H1 (cell line): ENCODE data around the gene ATF3. TPM values are rescaled to one million over a fixed set of nuclear protein-coding genes. Genes with fewer than 3 reads are reported as not detected.

Experiments
- CTCF ChIA-PET: fragments of 300-600 bp; sonication (Branson Sonifier 250); formaldehyde crosslinking; loops from one replicate; lab custom pipeline; 2021; ENCODE audit not compliant: partially characterized antibody; lab: Charles Lee
- POLR2A ChIA-PET: fragments of 300-600 bp; sonication (Branson Sonifier 250); formaldehyde crosslinking; loops from one replicate; lab custom pipeline; 2021; ENCODE audit warnings: inconsistent platforms; ENCODE audit not compliant: partially characterized antibody; lab: Charles Lee
- DNase-seq, 2 experiments: peaks; one replicate each; pipeline versions ENCODE4 v3.0.0 to v3.0.0-alpha.2; 2010 to 2022; ENCODE audit warnings: low spot score in 2 of 2, low read depth in 1 of 2, mixed read lengths in 1 of 2
- FAIRE-seq: peaks from 2 replicates; lab custom pipeline; 2011; peaks lifted over from hg19 to GRCh38; lab: Jason Lieb, UNC
- H2AFZ ChIP-seq: 2 replicates; pipeline ENCODE4 v1.8.1; 2012; ENCODE audit warnings: low read length, inconsistent platforms
- H2AK5ac ChIP-seq: 2 replicates; pipeline ENCODE4 v1.6.1; 2013; ENCODE audit warnings: low read depth, low read length
- H2BK120ac ChIP-seq: replicated peaks from 2 replicates; pipeline ENCODE3; 2013; ENCODE audit warnings: low read depth, low read length, inconsistent platforms
- H2BK12ac ChIP-seq: 2 replicates; pipeline ENCODE4 v1.6.1; 2013; ENCODE audit warnings: low read depth, low read length
- H2BK15ac ChIP-seq: 2 replicates; pipeline ENCODE4 v1.6.1; 2013; ENCODE audit warnings: low read length
- H2BK20ac ChIP-seq: 2 replicates; pipeline ENCODE4 v1.6.1; 2013; ENCODE audit warnings: low read length
- H2BK5ac ChIP-seq: 2 replicates; pipeline ENCODE4 v1.6.1; 2013; ENCODE audit warnings: low read depth, low read length
- H3K14ac ChIP-seq: 2 replicates; pipeline ENCODE4 v1.6.1; 2013; ENCODE audit warnings: inconsistent platforms; ENCODE audit not compliant: insufficient read length
- H3K18ac ChIP-seq: 2 replicates; pipeline ENCODE4 v1.6.1; 2013; ENCODE audit warnings: low read length; ENCODE audit errors: extremely low read depth
- H3K23ac ChIP-seq: 2 replicates; pipeline ENCODE4 v1.6.1; 2013; ENCODE audit warnings: inconsistent platforms; ENCODE audit not compliant: insufficient read length
- H3K23me2 ChIP-seq: 2 replicates; pipeline ENCODE4 v1.6.1; 2013; ENCODE audit warnings: low read depth, low read length
- H3K27ac ChIP-seq: 2 replicates; pipeline ENCODE4 v1.6.1; 2011; ENCODE audit warnings: low read depth, low read length, inconsistent platforms
- H3K27me3 ChIP-seq, 4 experiments: replicated peaks in 1 of 4; 1 replicate in 1 of 4; 2 replicates in 3 of 4; pipeline versions ENCODE4 v1.6.1 to v1.8.1; 2011 to 2013; ENCODE audit warnings: low read length in 3 of 4, mild to moderate bottlenecking in 3 of 4, inconsistent platforms in 2 of 4, mixed read lengths in 2 of 4, moderate library complexity in 1 of 4; ENCODE audit not compliant: control insufficient read depth in 3 of 4, insufficient read depth in 3 of 4; ENCODE audit errors: extremely low read depth in 1 of 4
- H3K36me3 ChIP-seq, 4 experiments: 2 replicates each; pipeline versions ENCODE4 v1.6.1 to v1.8.1; 2011 to 2013; ENCODE audit warnings: mild to moderate bottlenecking in 4 of 4, low read length in 3 of 4, moderate library complexity in 2 of 4, control low read depth in 1 of 4, inconsistent platforms in 1 of 4; ENCODE audit not compliant: insufficient read depth in 4 of 4, control insufficient read depth in 2 of 4
- H3K4ac ChIP-seq: replicated peaks from 2 replicates; pipeline ENCODE3; 2013; ENCODE audit warnings: low read length, low read depth, mixed read lengths, inconsistent platforms; ENCODE audit not compliant: insufficient read length
- H3K4me1 ChIP-seq, 4 experiments: replicated peaks in 1 of 4; 1 replicate in 1 of 4; 2 replicates in 3 of 4; pipeline versions ENCODE4 v1.6.1 to v1.8.1; 2011 to 2013; ENCODE audit warnings: low read length in 3 of 4, inconsistent platforms in 2 of 4, mixed read lengths in 1 of 4; ENCODE audit not compliant: insufficient read depth in 4 of 4, control insufficient read depth in 3 of 4
- H3K4me2 ChIP-seq, 2 experiments: 2 replicates each; pipeline versions ENCODE4 v1.6.1 to v1.8.1; 2011 to 2013; ENCODE audit warnings: low read depth in 2 of 2, low read length in 2 of 2, control low read depth in 1 of 2, inconsistent platforms in 1 of 2, mild to moderate bottlenecking in 1 of 2; ENCODE audit not compliant: insufficient read depth in 1 of 2
- H3K4me3 ChIP-seq, 4 experiments: fragments of 200-600, 300-600 bp in 1 of 4; sonication (generic), shearing (Covaris generic), sonication (Bioruptor Twin) in 1 of 4; 2 replicates each; pipeline versions ENCODE4 v1.5.1 to v1.8.1; 2011 to 2016; ENCODE audit warnings: low read length in 4 of 4, low read depth in 3 of 4, control low read depth in 2 of 4, inconsistent platforms in 2 of 4, mild to moderate bottlenecking in 2 of 4, mixed read lengths in 1 of 4, moderate library complexity in 1 of 4; ENCODE audit not compliant: insufficient read depth in 2 of 4; ENCODE audit errors: extremely low read depth in 1 of 4
- H3K56ac ChIP-seq: replicated peaks from 2 replicates; pipeline ENCODE3; 2013; ENCODE audit warnings: low read depth, mild to moderate bottlenecking, mixed read lengths, low read length, inconsistent platforms; ENCODE audit not compliant: insufficient read length
- H3K79me1 ChIP-seq: 2 replicates; pipeline ENCODE4 v1.6.1; 2013; ENCODE audit warnings: low read depth, low read length, control low read depth
- H3K79me2 ChIP-seq, 2 experiments: 2 replicates each; pipeline versions ENCODE4 v1.6.1 to v1.8.1; 2012 to 2013; ENCODE audit warnings: low read length in 2 of 2, mild to moderate bottlenecking in 2 of 2, inconsistent platforms in 1 of 2; ENCODE audit not compliant: insufficient read depth in 2 of 2, control insufficient read depth in 1 of 2
- H3K9ac ChIP-seq, 4 experiments: replicated peaks in 1 of 4; 1 replicate in 1 of 4; 2 replicates in 3 of 4; pipeline versions ENCODE4 v1.6.1 to v1.8.1; 2011 to 2013; ENCODE audit warnings: low read depth in 3 of 4, low read length in 3 of 4, control low read depth in 2 of 4, mild to moderate bottlenecking in 2 of 4, moderate library complexity in 2 of 4, inconsistent platforms in 1 of 4; ENCODE audit errors: extremely low read depth in 1 of 4
- H3K9me3 ChIP-seq, 2 experiments: 2 replicates each; pipeline versions ENCODE4 v1.6.1 to v1.8.1; 2012 to 2013; ENCODE audit warnings: mild to moderate bottlenecking in 2 of 2, moderate library complexity in 2 of 2, control low read depth in 1 of 2, inconsistent platforms in 1 of 2, low read depth in 1 of 2, low read length in 1 of 2, mixed read lengths in 1 of 2; ENCODE audit not compliant: insufficient read depth in 2 of 2
- H4K20me1 ChIP-seq, 2 experiments: replicated peaks in 1 of 2; 2 replicates each; pipeline versions ENCODE3 to v1.8.1; 2011 to 2013; ENCODE audit warnings: inconsistent platforms in 2 of 2, low read length in 2 of 2, mild to moderate bottlenecking in 1 of 2; ENCODE audit not compliant: insufficient read depth in 2 of 2, control insufficient read depth in 1 of 2
- H4K5ac ChIP-seq: 2 replicates; pipeline ENCODE4 v1.6.1; 2013; ENCODE audit warnings: low read length, low read depth, mixed read lengths, inconsistent platforms; ENCODE audit not compliant: insufficient read length
- H4K8ac ChIP-seq: 2 replicates; pipeline ENCODE4 v1.8.0; 2013; ENCODE audit warnings: mild to moderate bottlenecking, moderate library complexity, low read length, inconsistent platforms; ENCODE audit not compliant: insufficient read depth; ENCODE audit errors: extremely low read depth
- H4K91ac ChIP-seq: replicated peaks from 2 replicates; pipeline ENCODE3; 2013; ENCODE audit warnings: low read length, mixed read lengths, inconsistent platforms; ENCODE audit not compliant: insufficient read length
- ASH2L ChIP-seq: fragments of 200-600, 300-600 bp; sonication (generic); IDR thresholded peaks from one replicate; pipeline ENCODE4 v1.7.1; 2017; ENCODE audit warnings: low read length
- BACH1 ChIP-seq: IDR thresholded peaks from 2 replicates; pipeline ENCODE4 v1.6.1; 2012; ENCODE audit warnings: low read length, improper control_type of control experiment
- GABPA ChIP-seq: IDR thresholded peaks from 2 replicates; pipeline ENCODE4 v1.6.1; 2011; ENCODE audit warnings: mild to moderate bottlenecking, low read length, moderate library complexity, borderline replicate concordance; ENCODE audit not compliant: insufficient read depth
- JUN ChIP-seq: IDR thresholded peaks from 2 replicates; pipeline ENCODE4 v1.6.1; 2011; ENCODE audit warnings: low read depth, mild to moderate bottlenecking, improper control_type of control experiment, low read length
- JUND ChIP-seq: IDR thresholded peaks from 2 replicates; pipeline ENCODE4 v1.6.1; 2011; ENCODE audit warnings: mild to moderate bottlenecking, improper control_type of control experiment, low read length
- SAP30 ChIP-seq: fragments of 300-600 bp; sonication (generic); IDR thresholded peaks from 2 replicates; pipeline ENCODE4 v1.7.1; 2012; ENCODE audit warnings: low read length, moderate library complexity, mild to moderate bottlenecking, inconsistent platforms; ENCODE audit not compliant: insufficient read depth, insufficient replicate concordance
- WGBS, 2 experiments: shearing (Covaris generic) in 1 of 2; methylation state at CpG; one replicate each; pipeline versions ENCODE4 v1.1.6 to v1.1.7; 2013 to 2015; ENCODE audit warnings: low lambda C conversion rate in 2 of 2, mixed read lengths in 2 of 2, inconsistent platforms in 1 of 2, low coverage in 1 of 2, missing lambda C conversion rate in 1 of 2; ENCODE audit not compliant: insufficient replicate concordance in 2 of 2, insufficient coverage in 1 of 2, insufficient read length in 1 of 2; ENCODE audit errors: extremely low coverage in 1 of 2, missing lambda C conversion rate in 1 of 2; 5-methylcytosine and 5-hydroxymethylcytosine counted together
- polyA plus RNA-seq, 7 experiments: library from polyadenylated mRNA; depleted of rRNA in 3 of 7; stranded (reverse) in 5 of 7; unstranded in 2 of 7; fragments of >200 nt in 5 of 7; fragments of 200-250 nt in 2 of 7; gene quantifications; 1 replicate in 5 of 7; 2 replicates in 1 of 7; 4 replicates in 1 of 7; pipeline versions ENCODE4 v1.2.1 to v1.2.3, GENCODE V29; 2011 to 2013; ENCODE audit warnings: missing spikeins in 2 of 7, mixed read lengths in 2 of 7
- total RNA-seq: library from RNA; stranded (reverse); fragmentation: NEBNext Ultra II Directional; extraction: Animal tissue kit (Norgen Biotek cat#: 25700); gene quantifications from 2 replicates; pipeline ENCODE4 v1.2.1, GENCODE V29; 2021

The ATF3 gene
- total and polyA plus RNA-seq, 2 of the 8 experiments (the other 6 are each of a cell fraction or from before 2014, with no cell fraction given) = 12.2 to 27.7 TPM

GRCh38 chr1:212565571-212566305 is 42.8 kb upstream of the ATF3 start:
- no peak overlapping the region for H2BK12ac ChIP-seq
- DNase-seq (no peak), FAIRE-seq (no peak)
- H3K56ac ChIP-seq = no peak overlapping the region
- H3K4me1 ChIP-seq = peaks cover 0 to 5% (median 0%) of the 10 kb centered on the region in 4 experiments; a peak in 1 of 7 replicates
- H2AK5ac ChIP-seq = no peak overlapping the region
- no peaks in the 10 kb centered on the region for H3K9me3 ChIP-seq
- H3K14ac ChIP-seq = no peak overlapping the region
- H4K5ac ChIP-seq = no peak overlapping the region
- H4K8ac ChIP-seq = no peak overlapping the region
- no peak overlapping the region for H3K23ac ChIP-seq
- no peak overlapping the region for H4K91ac ChIP-seq
- no peak overlapping the region for H3K27ac ChIP-seq
- H3K4me2 ChIP-seq = no peak overlapping the region
- H3K4ac ChIP-seq = no peak overlapping the region
- H3K79me1 ChIP-seq = no peaks in the 10 kb centered on the region
- TF ChIP-seq GABPA (no peak), JUN (no peak), JUND (no peak), SAP30 (no peak), ASH2L (no peak), BACH1 (no peak)
- H2AFZ ChIP-seq = no peak overlapping the region
- H2BK15ac ChIP-seq = no peak overlapping the region
- no peaks in the 10 kb centered on the region for H3K23me2 ChIP-seq
- no peaks in the 10 kb centered on the region for H3K27me3 ChIP-seq
- ChIA-PET CTCF (interaction anchor here (0.6 to 1.1 kb wide), 3 partner anchors 24 to 108 kb away, joined by 3 to 4 read pairs (median 4); no protein-coding TSS in a partner anchor), POLR2A (interaction anchor here (0.6 to 3.6 kb wide), 2 partner anchors 43 to 424 kb away, joined by 3 to 18 read pairs; partner anchors contain the start of gene ATF3)
- no peak overlapping the region for H3K9ac ChIP-seq
- no peaks in the 10 kb centered on the region for H3K36me3 ChIP-seq
- H3K4me3 ChIP-seq = no peak overlapping the region
- no peak overlapping the region for H2BK5ac ChIP-seq
- no peaks in the 10 kb centered on the region for H3K79me2 ChIP-seq
- 93% methylated on average over 6 of the region's 6 CpGs; no CpG with 5 or more reads in 1 of the 2 experiments for WGBS, 2 experiments
- H2BK20ac ChIP-seq = no peak overlapping the region
- H2BK120ac ChIP-seq = no peak overlapping the region
- H4K20me1 ChIP-seq = no peaks in the 10 kb centered on the region
- H3K18ac ChIP-seq = no peak overlapping the region
